Body of pancreas (tissue), 4 donors: ENCODE data around the gene ANAPC10. TPM values are rescaled to one million over a fixed set of nuclear protein-coding genes. Genes with fewer than 3 reads are reported as not detected.

ENCODE experiments used
- ATAC-seq: fragments of 150-250 bp; one replicate; pipeline ENCODE4 v1.9.1; 2016
- DNase-seq, 4 donors: peaks; one replicate each; pipeline ENCODE4 v3.0.0-alpha.2; 2019
- H3K27ac ChIP-seq, 4 donors: fragments of 200-600 bp; sonication (generic); 1 replicate in 3 of 4; 2 replicates in 1 of 4; pipeline versions ENCODE4 v1.5.1 to v1.6.1; 2016 to 2019; ENCODE audit warnings: mild to moderate bottlenecking in 1 of 4, mixed read lengths in 1 of 4, moderate library complexity in 1 of 4
- H3K27me3 ChIP-seq, 2 donors: fragments of 200-600 bp; sonication (generic); one replicate each; pipeline ENCODE4 v1.6.0; 2016; ENCODE audit warnings: mild to moderate bottlenecking in 1 of 2
- H3K36me3 ChIP-seq, 2 donors: fragments of 200-600 bp; sonication (generic); replicated peaks in 1 of 2; 2 replicates each; pipeline ENCODE4 v1.5.1; 2016; ENCODE audit warnings: low read depth in 2 of 2; ENCODE audit not compliant: insufficient read depth in 1 of 2
- H3K4me1 ChIP-seq: fragments of 200-600 bp; sonication (generic); one replicate; pipeline ENCODE4 v1.6.0; 2016
- H3K4me3 ChIP-seq, 2 donors: fragments of 200-600 bp; sonication (generic); 1 replicate in 1 of 2; 2 replicates in 1 of 2; pipeline ENCODE4 v1.5.1; 2016 to 2019
- H3K9me3 ChIP-seq, 3 donors: fragments of 200-600 bp; sonication (generic); 1 replicate in 2 of 3; 2 replicates in 1 of 3; pipeline ENCODE4 v1.5.1; 2016
- POLR2A ChIP-seq, 3 donors: fragments of 450-650 bp; IDR thresholded peaks; one replicate each; pipeline ENCODE4 v1.6.1; 2016; ENCODE audit warnings: antibody characterized with exemption in 3 of 3, mild to moderate bottlenecking in 2 of 3
- WGBS, 2 donors: methylation state at CpG; one replicate each; pipeline ENCODE4 v1.1.5; 2017; 5-methylcytosine and 5-hydroxymethylcytosine counted together
- intact Hi-C: fragments of 100-400 bp; cut with DNase I; formaldehyde crosslinking; loops from one replicate; pipeline ENCODE4 v1.15.1; 2023
- total RNA-seq, 2 donors: library from RNA; depleted of rRNA; stranded (reverse); fragments of >200 nt; gene quantifications; one replicate each; pipeline ENCODE4 v1.1.0, GENCODE V29; 2016
- TF ChIP-seq, protein P1 (sequence below), 7 experiments: fragments of 450-650 bp in 4 of 7; fragments of 200-600 bp in 3 of 7; sonication (generic) in 3 of 7; IDR thresholded peaks; one replicate each; pipeline ENCODE4 v1.5.1; 2016 to 2019; ENCODE audit warnings: antibody characterized with exemption in 7 of 7

The ANAPC10 gene
- total RNA-seq, 2 donors from 2014 or later: 6.6 to 10.9 TPM

DNA sequence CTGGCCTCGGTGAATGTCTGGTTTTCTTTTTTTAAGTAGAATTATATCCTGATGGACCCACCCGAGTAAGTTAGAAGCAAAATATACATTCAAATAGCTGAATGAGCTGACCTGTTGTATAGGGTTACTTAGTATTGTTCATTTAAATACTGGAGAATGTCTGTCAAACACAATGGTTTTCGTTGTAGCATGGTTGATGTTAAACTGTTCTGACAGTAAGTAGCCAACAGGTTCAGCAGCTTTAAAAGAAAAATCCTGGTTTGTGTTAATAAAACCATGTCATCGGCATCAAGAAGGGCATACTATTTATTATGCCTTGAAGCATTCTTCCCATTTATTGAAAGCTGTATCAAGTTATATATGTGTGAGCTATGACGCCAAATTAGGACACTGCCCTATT is 149.6 kb downstream of the ANAPC10 start:
- ATAC-seq: no peak
- intact Hi-C loops: no loop called here
- Histone ChIP-seq H3K4me1 (no peaks in the 10 kb centered on the region), H3K9me3 (peaks cover 0 to 12% (median 0%) of the 10 kb centered on the region in 3 donors), H3K4me3 (no peak overlapping the region), H3K27ac (no peak overlapping the region), H3K27me3 (no peaks in the 10 kb centered on the region), H3K36me3 (no peaks in the 10 kb centered on the region)
- no peak for DNase-seq
- no peak for TF ChIP-seq POLR2A (IDR thresholded peaks at IDR 0.05)
- TF ChIP-seq, protein P1, sequence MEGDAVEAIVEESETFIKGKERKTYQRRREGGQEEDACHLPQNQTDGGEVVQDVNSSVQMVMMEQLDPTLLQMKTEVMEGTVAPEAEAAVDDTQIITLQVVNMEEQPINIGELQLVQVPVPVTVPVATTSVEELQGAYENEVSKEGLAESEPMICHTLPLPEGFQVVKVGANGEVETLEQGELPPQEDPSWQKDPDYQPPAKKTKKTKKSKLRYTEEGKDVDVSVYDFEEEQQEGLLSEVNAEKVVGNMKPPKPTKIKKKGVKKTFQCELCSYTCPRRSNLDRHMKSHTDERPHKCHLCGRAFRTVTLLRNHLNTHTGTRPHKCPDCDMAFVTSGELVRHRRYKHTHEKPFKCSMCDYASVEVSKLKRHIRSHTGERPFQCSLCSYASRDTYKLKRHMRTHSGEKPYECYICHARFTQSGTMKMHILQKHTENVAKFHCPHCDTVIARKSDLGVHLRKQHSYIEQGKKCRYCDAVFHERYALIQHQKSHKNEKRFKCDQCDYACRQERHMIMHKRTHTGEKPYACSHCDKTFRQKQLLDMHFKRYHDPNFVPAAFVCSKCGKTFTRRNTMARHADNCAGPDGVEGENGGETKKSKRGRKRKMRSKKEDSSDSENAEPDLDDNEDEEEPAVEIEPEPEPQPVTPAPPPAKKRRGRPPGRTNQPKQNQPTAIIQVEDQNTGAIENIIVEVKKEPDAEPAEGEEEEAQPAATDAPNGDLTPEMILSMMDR (IDR thresholded peaks at IDR 0.05): no peak
- WGBS, 2 donors: 67 to 75% methylated on average over 5 of the region's 5 CpGs

DNA sequence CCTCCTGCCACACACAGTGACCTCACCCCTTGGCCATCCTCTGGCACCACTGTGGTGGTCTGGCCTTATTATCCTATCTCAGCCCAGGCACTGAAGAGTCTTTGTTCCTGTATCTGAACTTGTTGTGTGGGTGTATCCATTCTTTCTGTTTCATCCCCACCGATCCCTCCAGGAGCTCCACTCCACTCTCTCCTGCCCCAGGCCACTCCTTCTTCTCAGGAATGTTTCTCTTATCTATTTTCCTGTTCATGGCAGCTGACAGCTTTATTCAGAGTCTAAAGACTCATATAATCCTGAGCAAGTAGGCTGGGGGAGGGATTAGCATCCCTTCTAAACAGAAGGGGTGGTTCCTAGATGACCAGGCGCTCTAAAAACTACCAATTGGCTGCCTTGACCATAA is 150.0 kb downstream of the ANAPC10 start:
- DNase-seq: no peak
- no peak overlapping the region for H3K27ac ChIP-seq
- 57 to 70% methylated on average over 2 of the region's 2 CpGs for WGBS, 2 donors

More for the DNA sequence above, 150.0 kb downstream of the ANAPC10 start:
- TF ChIP-seq, protein P1 (IDR thresholded peaks at IDR 0.05): no peak
- no peak for TF ChIP-seq POLR2A (IDR thresholded peaks at IDR 0.05)
- no peak for ATAC-seq
- H3K36me3 ChIP-seq: no peaks in the 10 kb centered on the region
- peaks cover 0 to 12% (median 0%) of the 10 kb centered on the region in 3 donors for H3K9me3 ChIP-seq
- H3K27me3 ChIP-seq: no peaks in the 10 kb centered on the region
- intact Hi-C loops: no loop called here
- no peak overlapping the region for H3K4me3 ChIP-seq
- H3K4me1 ChIP-seq: no peaks in the 10 kb centered on the region

Other genes with a start within 250 kb of the ANAPC10 start
- 10 to 100 TPM; 47.2 to 50.4 TPM for gene ABCE1, start 115 bp upstream of the ANAPC10 start, total RNA-seq
- gene OTUD4, start 82.4 kb upstream of the ANAPC10 start, total RNA-seq: 10 to 100 TPM; 13.0 to 37.9 TPM